Dermis blood vessel endothelial cell (primary cell): Measurements from ENCODE around the gene GPR152. TPM values are rescaled to one million over a fixed set of nuclear protein-coding genes. Genes with fewer than 3 reads are reported as not detected.
A peak's percentile ranks its signal among the peaks of the same experiment; 100 is the strongest.
"Not testable (repeated sequence)": the region's sequence is repeated elsewhere in the genome, so short reads cannot be mapped to it uniquely, and the experiment has no call there.

Experiments used
- DNase-seq: peaks from one replicate; pipeline ENCODE4 v3.0.0; 2010
- total RNA-seq: library from RNA; depleted of rRNA; stranded (reverse); fragments of >200 nt; gene quantifications from 2 replicates; pipeline ENCODE4 v1.2.3, GENCODE V29; 2014

GPR152 gene
- total RNA-seq, 1 donor from 2014 or later, result under 0.01 TPM

DNA sequence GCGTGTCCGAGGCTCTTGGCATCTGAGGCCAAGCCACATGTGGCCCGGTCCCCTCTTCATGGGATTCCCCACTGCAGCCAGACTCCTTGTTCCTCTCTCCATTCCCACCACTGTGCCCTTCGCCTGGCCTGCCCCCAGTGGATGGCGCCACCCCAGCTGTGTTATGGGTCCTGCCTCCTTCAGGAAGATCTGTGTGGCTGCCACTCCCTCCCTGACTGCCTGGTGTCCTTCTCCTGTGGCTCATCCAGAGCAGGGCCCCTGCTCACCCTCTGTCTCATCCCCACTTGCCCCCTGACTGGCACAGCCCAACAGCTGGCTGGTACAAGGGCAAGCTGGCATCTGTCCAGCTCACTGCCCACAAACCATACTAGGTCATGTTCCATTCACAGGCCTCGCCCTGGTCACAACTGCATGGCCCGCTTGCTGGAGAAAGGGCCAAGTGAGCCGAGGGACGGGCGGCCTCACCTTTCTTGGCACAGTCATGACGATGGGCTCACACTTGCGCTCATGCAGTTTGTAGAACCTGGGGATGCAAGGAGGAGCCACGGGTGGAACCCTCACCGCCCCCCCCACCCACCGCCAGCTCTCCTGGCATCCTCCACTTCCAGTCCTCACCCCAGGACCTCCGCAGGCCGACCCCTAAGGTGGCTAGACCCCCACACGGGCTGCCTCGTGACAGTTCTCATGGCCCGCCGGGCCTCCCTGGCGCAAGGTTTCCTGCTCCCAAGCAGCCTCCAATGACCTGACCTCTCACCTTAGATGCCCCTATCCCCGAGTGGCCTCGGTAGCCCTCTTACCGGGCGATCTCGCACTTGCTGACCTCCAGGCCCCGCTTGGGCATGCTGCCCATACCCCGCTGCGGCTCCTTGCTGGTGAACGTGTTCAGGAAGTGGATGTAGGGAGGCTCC, 13.0 kb downstream of the GPR152 start:
- DNase-seq, result peak; percentile 52

DNA sequence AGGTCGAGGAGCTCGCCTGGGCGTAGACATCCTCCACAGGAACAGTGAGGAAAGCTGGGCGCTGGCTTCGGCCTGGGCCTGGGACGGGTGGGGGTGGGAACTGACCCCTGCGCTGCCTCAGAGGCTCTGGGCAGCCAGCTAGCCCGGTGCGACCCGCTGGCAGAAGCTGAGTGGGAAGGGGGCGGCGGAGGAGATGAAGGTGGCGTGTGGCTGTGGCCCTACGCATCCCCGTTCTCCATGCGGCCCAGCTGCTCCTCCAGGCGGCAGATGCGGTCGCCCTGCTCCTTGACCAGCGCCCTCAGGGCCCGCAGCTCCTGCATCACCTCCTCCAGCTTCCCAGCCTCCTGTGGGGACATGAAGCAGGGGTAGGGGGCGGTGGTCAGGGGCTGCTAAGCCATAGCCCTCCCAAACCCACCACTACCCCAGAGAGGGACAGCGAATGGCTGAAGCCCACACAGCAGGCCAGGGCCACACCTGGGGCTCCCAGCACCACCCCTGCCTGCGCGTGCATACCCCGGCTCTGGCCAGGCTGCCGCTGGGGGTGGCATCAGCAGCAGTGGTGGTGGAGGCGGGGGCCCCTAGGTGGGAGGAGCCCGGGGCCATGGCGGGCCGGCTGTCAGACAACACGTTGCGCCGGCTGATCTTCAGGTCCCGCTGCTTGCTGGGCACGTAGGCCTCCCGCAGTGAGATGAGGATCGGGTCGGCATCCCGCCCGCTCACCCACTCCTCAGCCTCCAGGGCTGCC, 14.2 kb downstream of the GPR152 start:
- DNase-seq, result no peak

DNA sequence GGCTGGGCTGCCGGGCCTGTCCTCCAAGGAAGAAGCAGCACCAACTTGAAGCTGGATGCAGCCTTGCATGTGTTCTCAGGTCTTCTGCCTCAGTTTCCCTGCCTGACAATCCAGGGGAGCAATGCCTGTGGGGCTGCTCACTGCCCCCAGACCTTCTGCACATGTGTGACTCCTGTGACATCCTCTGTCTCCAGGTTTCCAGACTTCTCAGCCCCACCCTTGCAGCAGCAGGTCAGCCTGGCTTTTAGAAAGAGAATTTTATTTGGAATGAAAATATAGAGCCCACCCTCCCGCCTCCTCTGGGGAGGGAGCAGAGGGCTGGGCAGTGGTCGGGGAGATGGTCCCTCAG, 14.7 kb downstream of the GPR152 start:
- no peak for DNase-seq

DNA sequence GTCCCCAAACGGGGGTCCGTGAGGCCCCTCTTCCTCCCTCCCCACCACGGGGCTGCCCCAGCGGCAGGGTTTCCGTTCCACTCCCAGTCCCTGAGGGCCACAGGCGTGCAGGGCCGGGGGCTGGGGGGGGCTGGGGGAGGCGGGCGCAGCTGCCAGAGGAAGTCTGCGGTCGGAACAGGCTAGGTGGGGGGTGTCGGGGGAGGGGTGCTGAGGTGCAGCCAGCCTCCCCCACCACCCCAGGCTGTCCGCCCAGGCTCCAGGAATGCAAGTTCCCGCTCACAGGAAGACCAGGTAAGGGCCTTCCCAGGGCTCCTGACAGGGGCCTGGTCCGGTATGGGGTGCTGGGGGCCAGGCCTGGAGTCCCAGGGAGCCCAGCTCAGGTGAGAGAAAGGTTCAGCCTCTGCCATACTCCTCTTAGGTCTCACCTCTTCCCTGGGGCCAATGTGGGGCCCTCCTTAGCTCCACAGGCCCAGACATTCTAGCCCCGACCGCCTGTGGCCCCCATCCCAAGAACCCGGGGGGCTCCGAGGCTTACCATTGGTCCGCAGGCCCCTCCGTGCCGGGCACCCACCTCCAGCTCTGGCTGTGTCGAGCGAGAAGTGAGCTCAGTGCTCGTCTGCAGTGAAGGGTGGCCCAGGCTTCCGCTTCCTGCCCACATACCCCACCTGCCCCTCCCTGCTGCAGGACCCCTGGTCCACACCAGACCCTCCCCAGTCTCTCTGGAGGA, 15.3 kb downstream of the GPR152 start, which contains the start of gene PTPRCAP:
TSS of gene PTPRCAP (minus strand) at position 601 of the 727 bp plus-strand sequence. CDS start at position 538, 63 bp downstream.
- DNase-seq, result no peak

DNA sequence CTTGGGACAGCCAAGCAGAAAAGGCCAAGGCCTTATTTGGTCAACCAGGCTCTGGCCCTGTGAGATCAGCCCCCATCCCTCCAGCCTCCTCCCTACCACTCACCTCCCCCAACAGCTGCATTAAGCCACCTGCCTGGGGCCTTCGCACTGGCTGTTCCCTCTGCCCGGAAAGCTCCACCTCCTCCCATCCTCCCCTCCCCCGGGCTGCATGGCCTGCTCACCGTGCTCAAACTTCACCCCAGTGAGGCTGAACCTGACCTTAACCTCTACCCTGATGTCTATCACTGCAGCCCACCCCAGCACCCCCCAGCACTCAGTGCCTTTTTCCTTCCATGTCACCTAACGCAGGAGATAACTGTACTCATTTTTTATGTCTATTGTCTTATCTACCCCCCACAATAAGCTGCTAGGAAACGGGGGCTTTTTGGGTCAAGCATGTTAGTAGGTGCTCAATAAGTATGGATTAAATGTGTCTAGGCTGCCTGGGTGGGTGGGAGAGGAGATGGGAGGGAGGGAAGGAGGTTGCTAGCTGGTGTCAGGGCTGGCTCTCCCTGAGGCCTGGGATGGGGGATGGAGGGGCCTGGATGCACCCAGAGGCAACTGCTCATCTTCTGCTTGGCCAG, 16.0 kb downstream of the GPR152 start:
- no peak for DNase-seq

DNA sequence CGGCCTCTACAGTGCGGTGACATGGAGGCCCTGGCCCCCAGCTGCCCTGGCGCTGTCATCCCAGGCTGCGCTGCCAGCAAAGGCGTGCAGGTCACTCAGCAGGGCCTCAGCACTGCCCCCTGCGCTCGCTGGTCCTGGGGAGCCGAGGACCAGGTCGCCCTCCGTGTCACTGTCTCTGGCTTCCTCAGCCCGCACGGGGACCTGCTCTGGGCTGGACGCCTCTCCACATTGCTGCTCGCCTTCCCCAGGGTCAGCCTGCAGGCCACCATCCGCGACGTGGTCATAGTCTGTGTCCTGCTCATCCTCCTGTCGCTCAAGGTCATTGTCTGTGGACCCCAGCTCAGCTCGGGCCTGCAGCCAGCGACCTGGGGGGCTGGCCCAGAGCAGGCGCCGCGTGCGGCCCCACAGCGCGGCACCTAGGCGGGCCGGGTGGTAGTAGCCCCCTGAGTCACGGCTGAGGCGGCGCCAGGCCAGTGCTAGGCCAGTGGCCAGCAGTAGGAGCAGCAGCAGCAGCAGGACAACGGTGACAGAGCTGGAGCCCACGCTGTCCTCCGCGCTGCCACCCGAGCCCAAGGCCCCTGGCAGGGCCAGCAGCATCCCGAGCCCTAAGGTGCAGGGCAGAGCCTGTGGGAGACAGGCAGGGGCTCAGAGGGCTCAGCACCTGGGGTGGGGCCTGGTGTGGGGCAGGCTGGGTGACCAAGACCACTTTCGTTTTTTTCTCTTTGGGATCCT, 16.6 kb downstream of the GPR152 start:
- no peak for DNase-seq

DNA sequence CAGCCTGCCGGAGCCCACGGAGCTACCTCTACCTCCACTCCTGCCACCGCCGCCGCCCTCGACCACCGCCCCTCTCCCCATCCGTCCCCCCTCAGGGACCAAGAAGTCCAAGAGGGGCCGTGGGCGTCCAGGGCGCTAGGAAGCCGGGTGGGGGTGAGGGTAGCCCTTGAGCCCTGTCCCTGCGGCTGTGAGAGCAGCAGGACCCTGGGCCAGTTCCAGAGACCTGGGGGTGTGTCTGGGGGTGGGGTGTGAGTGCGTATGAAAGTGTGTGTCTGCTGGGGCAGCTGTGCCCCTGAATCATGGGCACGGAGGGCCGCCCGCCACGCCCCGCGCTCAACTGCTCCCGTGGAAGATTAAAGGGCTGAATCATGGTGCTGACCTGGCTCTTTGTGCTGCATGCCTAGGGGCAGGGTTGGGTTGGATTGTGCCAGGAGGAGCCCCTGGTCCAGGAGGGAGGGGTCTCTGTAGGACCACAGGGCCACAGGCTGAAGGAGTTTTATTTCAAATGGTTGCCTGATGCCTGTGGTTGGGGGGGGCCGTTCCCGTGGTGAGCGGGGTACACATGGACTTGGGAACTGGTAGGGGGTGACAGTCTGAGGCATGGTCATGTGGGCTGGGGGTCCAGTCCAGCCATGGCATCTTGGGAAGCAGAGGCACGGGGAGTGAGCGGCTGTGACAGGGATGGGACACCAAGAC, 17.4 kb downstream of the GPR152 start:
- no peak for DNase-seq

DNA sequence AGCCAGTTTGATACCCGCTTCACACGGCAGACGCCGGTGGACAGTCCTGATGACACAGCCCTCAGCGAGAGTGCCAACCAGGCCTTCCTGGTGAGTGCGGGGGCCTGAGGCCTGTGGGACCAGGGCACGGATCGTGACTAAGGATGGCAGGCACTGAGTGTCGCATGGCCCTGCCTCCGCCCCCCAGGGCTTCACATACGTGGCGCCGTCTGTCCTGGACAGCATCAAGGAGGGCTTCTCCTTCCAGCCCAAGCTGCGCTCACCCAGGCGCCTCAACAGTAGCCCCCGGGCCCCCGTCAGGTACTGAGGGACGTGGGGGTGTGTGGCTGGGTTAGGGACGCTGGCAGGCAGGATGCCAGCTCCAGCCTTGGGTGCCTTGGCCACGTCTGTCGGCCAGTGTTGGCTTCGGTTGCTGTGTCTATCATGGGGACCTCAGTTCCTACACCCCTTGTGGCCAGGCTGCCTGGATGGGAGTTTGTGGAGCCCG, 18.1 kb downstream of the GPR152 start:
- no peak for DNase-seq

DNA sequence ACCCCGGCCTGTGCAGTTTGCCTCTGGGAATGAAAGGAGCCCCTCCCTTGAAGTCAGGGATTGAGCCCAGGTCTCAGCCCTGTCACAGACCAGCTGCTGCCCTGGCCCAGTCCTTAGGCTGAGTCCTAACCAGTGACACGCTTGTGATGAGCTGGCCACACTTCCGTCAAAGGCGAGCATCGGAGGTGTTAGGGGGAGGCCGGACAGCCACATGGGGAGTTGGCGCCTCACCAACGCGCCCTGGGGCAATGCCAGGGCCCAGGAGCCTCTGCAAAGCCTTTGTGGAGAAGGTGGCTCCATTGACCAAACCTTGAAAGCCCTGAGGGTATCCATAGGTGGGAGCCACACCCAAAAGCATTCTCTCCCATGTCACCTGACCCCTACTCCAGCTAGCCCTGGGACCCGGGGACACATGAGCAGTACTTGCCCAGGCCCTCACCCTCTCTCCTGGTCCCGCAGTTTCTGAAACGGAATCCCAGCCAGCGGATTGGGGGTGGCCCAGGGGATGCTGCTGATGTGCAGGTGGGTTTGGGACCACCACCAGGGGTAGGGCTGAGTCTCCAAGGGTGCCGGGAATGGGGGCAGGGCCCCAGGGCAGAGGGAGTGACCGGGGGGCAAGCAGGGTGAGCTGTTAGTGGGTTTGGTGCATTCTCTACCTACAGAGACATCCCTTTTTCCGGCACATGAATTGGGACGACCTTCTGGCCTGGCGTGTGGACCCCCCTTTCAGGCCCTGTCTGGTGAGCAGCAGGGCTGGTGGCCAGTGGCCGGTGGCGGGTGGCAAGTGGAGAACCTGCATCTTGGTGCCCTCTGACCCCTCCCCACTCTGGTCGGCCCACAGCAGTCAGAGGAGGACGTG, 18.8 kb downstream of the GPR152 start:
- no peak for DNase-seq

DNA sequence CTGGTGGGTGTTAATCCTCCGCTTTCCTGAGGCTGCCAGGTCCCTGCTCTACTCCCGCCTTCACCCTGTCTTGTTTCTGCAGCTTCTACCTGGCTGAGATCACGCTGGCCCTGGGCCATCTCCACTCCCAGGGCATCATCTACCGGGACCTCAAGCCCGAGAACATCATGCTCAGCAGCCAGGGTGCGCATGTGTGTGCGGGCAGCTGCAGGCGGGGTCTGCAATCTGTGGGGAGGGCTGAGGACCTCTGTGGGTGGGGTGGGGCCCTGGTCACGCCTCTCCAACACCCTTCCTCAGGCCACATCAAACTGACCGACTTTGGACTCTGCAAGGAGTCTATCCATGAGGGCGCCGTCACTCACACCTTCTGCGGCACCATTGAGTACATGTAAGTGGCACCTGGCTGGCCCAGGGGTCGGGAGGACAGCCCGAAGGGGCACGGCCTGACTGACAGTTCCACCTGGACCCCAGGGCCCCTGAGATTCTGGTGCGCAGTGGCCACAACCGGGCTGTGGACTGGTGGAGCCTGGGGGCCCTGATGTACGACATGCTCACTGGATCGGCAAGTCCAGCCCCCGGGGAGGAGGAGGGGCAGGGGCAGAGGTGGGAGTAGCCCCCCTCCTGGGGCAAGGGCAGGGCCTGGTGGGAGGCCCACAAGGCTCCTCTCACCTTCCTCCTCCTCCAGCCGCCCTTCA, 19.7 kb downstream of the GPR152 start:
- DNase-seq, result no peak

DNA sequence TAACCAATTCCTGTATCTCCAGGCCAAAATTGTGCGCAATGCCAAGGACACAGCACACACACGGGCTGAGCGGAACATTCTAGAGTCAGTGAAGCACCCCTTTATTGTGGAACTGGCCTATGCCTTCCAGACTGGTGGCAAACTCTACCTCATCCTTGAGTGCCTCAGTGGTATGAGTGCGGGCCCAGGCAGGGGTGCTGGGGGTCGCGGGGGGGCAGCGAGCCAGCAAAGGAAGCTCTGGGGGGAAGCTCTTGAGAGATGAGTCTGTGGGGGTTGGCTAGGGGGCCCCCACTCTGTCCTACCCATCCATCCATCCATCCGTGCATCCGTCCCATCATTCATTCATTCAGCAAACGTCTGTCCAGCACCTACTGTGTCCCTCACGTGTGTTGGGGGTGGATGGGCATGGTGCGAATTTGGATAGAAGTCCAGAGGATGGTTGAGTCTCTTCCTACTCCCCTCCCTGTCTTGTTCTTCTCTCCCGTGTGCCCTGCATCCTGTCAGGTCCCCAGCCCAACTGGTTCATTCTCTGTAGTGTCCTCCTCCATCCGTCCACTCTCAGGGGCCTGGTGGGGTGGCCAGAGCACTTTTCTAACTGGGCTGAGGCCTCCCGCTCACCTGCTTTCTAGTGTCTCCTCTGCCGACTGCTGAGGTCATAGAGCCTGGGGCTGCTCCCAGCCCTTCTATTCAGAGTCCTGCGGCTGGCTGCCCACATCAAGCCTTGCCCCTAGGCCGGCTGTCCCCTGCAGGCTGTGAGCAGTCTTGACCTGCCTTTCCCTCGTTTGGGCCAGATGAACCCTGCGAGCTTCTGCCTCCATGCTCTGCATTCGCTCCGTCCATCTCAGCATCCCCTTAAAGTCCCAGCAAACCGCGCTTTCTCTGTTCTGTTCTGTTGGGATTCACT, 20.9 kb downstream of the GPR152 start:
- no peak for DNase-seq

DNA sequence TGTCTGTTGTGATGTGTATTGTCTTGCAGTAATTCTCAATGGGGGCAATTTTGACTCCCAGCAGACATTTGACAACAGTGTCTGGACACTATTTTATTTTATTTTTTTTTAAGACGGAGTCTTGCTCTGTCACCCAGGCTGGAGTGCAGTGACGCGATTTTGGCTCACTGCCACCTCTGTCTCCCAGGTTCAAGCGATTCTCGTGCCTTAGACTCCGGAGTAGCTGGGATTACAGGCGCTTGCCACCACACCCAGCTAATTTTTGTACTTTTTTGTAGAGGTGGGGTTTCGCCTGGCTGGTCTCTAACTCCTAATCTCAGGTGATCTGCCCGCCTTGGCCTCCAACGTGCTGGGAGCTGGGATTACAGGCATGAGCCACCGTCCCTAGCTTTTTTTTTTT, 22.8 kb downstream of the GPR152 start:
- no peak for DNase-seq

DNA sequence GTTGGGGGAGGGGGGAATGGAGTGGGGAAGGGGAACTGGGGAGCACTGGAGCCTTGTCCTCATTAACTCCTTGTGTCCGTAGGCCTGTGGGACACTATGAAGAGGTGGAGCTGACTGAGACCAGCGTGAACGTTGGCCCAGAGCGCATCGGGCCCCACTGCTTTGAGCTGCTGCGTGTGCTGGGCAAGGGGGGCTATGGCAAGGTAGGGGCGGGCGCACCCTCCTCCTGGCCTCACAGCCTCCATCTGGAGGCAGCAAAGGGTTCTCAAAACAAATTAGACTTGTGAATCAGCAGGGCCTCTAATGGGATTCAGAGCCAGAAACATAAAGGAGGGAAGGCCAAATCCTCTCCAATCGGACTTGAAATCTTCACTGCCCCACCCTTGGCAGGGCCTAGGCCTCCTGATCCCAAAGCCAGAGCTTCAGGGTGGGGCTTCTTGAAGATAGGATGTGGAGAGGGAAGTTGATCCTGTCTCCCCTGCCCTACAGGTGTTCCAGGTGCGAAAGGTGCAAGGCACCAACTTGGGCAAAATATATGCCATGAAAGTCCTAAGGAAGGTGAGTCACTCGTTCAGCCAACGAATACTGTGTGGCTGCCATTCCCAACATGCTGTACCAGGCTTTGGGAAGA, 23.4 kb downstream of the GPR152 start:
- DNase-seq, result no peak

DNA sequence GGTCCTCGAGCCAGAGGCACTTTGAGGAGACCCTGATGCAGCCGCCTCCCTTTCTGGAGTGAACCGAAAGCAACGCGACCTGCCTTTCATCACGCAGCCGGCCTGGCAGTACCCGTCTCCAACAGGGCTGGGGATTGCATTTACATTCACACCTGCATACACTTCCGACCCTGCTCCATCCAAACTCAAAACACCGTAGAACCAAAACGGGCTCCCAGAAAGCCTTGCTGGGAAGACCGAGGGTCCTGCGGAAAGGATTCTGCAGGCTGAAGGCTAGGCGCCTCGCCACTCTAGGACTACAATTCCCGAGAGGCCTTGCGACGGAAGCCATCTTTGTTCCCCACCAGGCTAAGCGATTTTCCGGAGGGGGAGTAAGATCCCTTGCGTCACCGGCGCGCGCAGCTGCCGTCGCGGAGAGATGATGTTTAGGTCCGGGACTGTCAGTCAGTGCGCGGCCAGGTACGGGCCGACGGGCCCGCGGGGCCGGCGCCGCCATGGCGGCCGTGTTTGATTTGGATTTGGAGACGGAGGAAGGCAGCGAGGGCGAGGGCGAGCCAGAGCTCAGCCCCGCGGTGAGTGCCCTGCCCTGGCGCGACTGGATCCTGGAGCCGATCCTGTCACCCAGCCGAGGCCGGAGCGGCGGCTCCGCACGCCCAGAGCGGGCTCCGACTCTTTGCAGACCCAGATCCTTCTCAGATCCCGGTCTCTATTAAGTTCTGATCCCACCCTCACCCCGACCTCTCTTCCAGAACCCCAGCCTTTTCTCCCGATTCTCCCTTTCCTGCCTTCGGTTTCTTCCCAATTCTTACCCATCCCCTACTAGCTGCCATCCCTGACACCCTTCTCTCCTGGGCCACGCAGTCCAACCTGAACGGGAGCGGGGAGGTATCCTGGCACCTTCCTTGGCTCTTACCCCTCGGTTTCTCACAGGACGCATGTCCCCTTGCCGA, 24.2 kb downstream of the GPR152 start, which contains the start of gene RPS6KB2:
TSS of gene RPS6KB2 (plus strand) at position 443 of the 950 bp plus-strand sequence. CDS start at position 495, 52 bp downstream.
- DNase-seq, result peak; percentile 99

DNA sequence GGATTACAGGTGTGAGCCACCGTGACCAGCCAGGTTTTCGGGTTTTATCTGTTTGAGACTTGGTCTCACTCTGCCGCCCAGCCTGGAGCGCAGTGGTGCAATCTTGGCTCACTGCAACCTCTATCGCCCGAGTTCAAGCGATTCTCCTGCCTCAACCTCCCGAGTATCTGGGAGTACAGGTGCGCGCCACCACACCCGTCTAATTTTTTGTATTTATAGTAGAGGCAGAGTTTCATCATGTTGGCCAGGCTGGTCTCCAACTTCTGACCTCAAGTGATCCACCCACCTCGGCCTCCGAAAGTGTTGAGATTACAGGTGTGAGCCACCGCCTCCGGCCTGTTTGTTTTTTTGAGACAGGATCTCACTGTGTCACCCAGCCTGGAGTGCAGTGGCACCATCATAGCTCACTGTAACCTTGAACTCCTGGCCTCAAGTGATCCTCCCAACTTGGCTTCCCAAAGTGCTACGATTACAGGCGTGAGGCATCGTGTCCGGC, 25.1 kb downstream of the GPR152 start:
- DNase-seq, result not testable (repeated sequence)

DNA sequence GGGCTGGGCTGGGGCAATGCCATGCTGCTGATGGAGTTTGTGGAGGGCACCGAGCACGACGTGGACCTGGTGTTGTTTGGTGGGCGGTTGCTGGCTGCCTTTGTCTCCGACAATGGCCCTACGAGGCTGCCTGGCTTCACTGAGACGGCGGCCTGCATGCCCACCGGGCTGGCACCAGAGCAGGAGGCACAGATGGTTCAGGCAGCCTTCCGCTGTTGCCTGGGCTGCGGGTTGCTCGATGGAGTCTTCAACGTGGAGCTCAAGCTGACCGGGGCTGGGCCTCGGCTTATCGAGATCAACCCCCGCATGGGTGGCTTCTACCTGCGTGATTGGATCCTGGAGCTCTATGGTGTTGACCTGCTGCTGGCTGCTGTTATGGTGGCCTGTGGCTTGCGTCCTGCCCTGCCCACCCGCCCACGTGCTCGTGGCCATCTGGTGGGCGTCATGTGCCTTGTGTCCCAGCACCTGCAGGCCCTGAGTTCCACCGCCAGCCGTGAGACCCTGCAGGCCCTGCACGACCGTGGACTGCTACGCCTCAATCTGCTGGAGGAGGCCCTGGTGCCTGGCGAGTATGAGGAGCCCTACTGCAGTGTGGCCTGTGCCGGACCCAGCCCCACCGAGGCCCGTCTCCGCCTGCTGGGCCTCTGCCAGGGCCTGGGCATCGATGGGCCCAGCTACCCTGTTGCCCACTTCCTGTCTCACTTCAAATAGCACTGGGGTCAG, 28.5 kb downstream of the GPR152 start:
- DNase-seq, result no peak
